ENCODE results near the gene HAT1. TPM values are rescaled to one million over a fixed set of nuclear protein-coding genes. Genes with fewer than 3 reads are reported as not detected.
"Not testable (repeated sequence)": the region's sequence is repeated elsewhere in the genome, so short reads cannot be mapped to it uniquely, and the experiment has no call there.

The HAT1 gene
- total RNA-seq, 1 donor from 2014 or later = 41.2 TPM

- Mint-ChIP-seq H3K9me3 (ENCODE audit: low read depth) (no peaks in the 10 kb centered on the region), H3K4me3 (ENCODE audit: low read depth) (peak overlapping the region; percentile 92), H3K27me3 (peaks cover 53% of the 10 kb centered on the region), H3K4me1 (ENCODE audit: low read depth) (peaks cover 30% of the 10 kb centered on the region), H3K27ac (peak overlapping the region; percentile 91), H3K36me3 (ENCODE audit: insufficient read depth) (peaks cover 3% of the 10 kb centered on the region)
- no peak for TF ChIP-seq CTCF (IDR thresholded peaks at IDR 0.05; ENCODE audit: unreplicated experiment)
- no peak for DNase-seq (ENCODE audit: low spot score, unreplicated experiment)
Measured at GRCh38 chr2:171893196-171893823, 29.0 kb upstream of the HAT1 start.

- Mint-ChIP-seq H3K4me3 (ENCODE audit: low read depth) (peak within 1 kb of the TSS; percentile 92), H3K36me3 (ENCODE audit: insufficient read depth) (peaks cover 3% of the 10 kb centered on the region), H3K27ac (peak within 1 kb of the TSS; percentile 91), H3K4me1 (ENCODE audit: low read depth) (peaks cover 29% of the 10 kb centered on the region), H3K27me3 (peaks cover 47% of the 10 kb centered on the region), H3K9me3 (ENCODE audit: low read depth) (no peaks in the 10 kb centered on the region)
- TF ChIP-seq CTCF (IDR thresholded peaks at IDR 0.05; ENCODE audit: unreplicated experiment) = no peak
- DNase-seq (ENCODE audit: low spot score, unreplicated experiment) = peak; percentile 57
Measured at GRCh38 chr2:171893824-171894611, 28.2 kb upstream of the HAT1 start, which contains the start of gene SLC25A12. TSS of gene SLC25A12 (minus strand) at chr2:171894244. CDS start at chr2:171894214, 30 bp downstream.

GRCh38 chr2:171894612-171894947, 27.7 kb upstream of the HAT1 start:
- Mint-ChIP-seq H3K9me3 (ENCODE audit: low read depth) (no peaks in the 10 kb centered on the region), H3K27ac (peak overlapping the region; percentile 23), H3K4me3 (ENCODE audit: low read depth) (peak overlapping the region; percentile 92), H3K36me3 (ENCODE audit: insufficient read depth) (peaks cover 2% of the 10 kb centered on the region), H3K27me3 (peaks cover 41% of the 10 kb centered on the region), H3K4me1 (ENCODE audit: low read depth) (peaks cover 25% of the 10 kb centered on the region)
- no peak for DNase-seq (ENCODE audit: low spot score, unreplicated experiment)
- no peak for TF ChIP-seq CTCF (IDR thresholded peaks at IDR 0.05; ENCODE audit: unreplicated experiment)

GRCh38 chr2:171895786-171896185, 26.5 kb upstream of the HAT1 start:
- no peak for TF ChIP-seq CTCF (IDR thresholded peaks at IDR 0.05; ENCODE audit: unreplicated experiment)
- H3K4me1 Mint-ChIP-seq (ENCODE audit: low read depth) = peaks cover 18% of the 10 kb centered on the region
- no peak overlapping the region for H3K27ac Mint-ChIP-seq
- H3K4me3 Mint-ChIP-seq (ENCODE audit: low read depth) = no peak overlapping the region
- no peaks in the 10 kb centered on the region for H3K9me3 Mint-ChIP-seq (ENCODE audit: low read depth)
- H3K36me3 Mint-ChIP-seq (ENCODE audit: insufficient read depth) = peaks cover under 1% of the 10 kb centered on the region
- peaks cover 29% of the 10 kb centered on the region for H3K27me3 Mint-ChIP-seq
- no peak for DNase-seq (ENCODE audit: low spot score, unreplicated experiment)

- H3K36me3 Mint-ChIP-seq (ENCODE audit: insufficient read depth); H3K4me1 Mint-ChIP-seq (ENCODE audit: low read depth): not testable (repeated sequence)
Measured at GRCh38 chr2:171899623-171900282, 22.5 kb upstream of the HAT1 start.

More at GRCh38 chr2:171899623-171900282, 22.5 kb upstream of the HAT1 start:
- peaks cover 33% of the 10 kb centered on the region for H3K27me3 Mint-ChIP-seq
- not testable (repeated sequence) for H3K9me3 Mint-ChIP-seq (ENCODE audit: low read depth); H3K27ac Mint-ChIP-seq; H3K4me3 Mint-ChIP-seq (ENCODE audit: low read depth); DNase-seq (ENCODE audit: low spot score, unreplicated experiment)
